Right lobe of liver (tissue), 6 donors: ENCODE results near the gene PNCK. TPM values are rescaled to one million over a fixed set of nuclear protein-coding genes. Genes with fewer than 3 reads are reported as not detected.

Experiments
- ATAC-seq, 4 donors: fragments of 200-7000 bp; cut with Tn5 transposase; one replicate each; pipeline ENCODE4 v1.9.1; 2020; ENCODE audit warnings: mild to moderate bottlenecking in 4 of 4, moderate library complexity in 4 of 4
- DNase-seq, 3 donors: peaks; one replicate each; pipeline ENCODE4 v3.0.0-alpha.2; 2020
- H3K27ac ChIP-seq, 3 donors: fragments of 200-600 bp; one replicate each; pipeline ENCODE4 v1.8.0; 2022
- H3K27me3 ChIP-seq, 2 donors: fragments of 200-600 bp; one replicate each; pipeline ENCODE4 v1.8.0; 2022
- H3K36me3 ChIP-seq, 4 donors: fragments of 200-600 bp; sonication (generic) in 1 of 4; one replicate each; pipeline versions ENCODE4 v1.5.1 to v1.8.0; 2017 to 2022; ENCODE audit warnings: control low read depth in 1 of 4
- H3K4me1 ChIP-seq, 4 donors: fragments of 200-600 bp; sonication (generic) in 1 of 4; one replicate each; pipeline versions ENCODE4 v1.5.1 to v1.8.0; 2017 to 2022; ENCODE audit warnings: control low read depth in 1 of 4
- H3K4me3 ChIP-seq, 3 donors: fragments of 200-600 bp; one replicate each; pipeline ENCODE4 v1.8.0; 2022
- H3K9me3 ChIP-seq, 4 donors: fragments of 200-600 bp; sonication (generic) in 1 of 4; one replicate each; pipeline versions ENCODE4 v1.5.1 to v1.8.0; 2017 to 2022; ENCODE audit warnings: control low read depth in 1 of 4
- POLR2A ChIP-seq: fragments of 450-650 bp; IDR thresholded peaks from one replicate; pipeline ENCODE4 v1.6.1; 2017; ENCODE audit warnings: antibody characterized with exemption, mild to moderate bottlenecking
- WGBS: methylation state at CpG from one replicate; pipeline ENCODE4 v1.1.6; 2018; ENCODE audit warnings: low coverage, low lambda C conversion rate; ENCODE audit not compliant: insufficient coverage; ENCODE audit errors: missing lambda C conversion rate; 5-methylcytosine and 5-hydroxymethylcytosine counted together
- intact Hi-C, 2 donors: fragments of 100-400 bp; cut with DNase I; formaldehyde crosslinking; loops; one replicate each; pipeline versions ENCODE4 v1.11.2 to v1.14.1; 2022
- total RNA-seq, 6 experiments: library from RNA; depleted of rRNA in 2 of 6; stranded (reverse); fragments of >200 nt in 2 of 6; fragmentation: NEBNext Ultra II Directional in 3 of 6; extraction: Animal tissue kit (Norgen Biotek cat#: 25700) in 3 of 6; gene quantifications; one replicate each; pipeline versions ENCODE4 v1.1.0 to v1.2.4, GENCODE V29; 2016 to 2023
- TF ChIP-seq, protein P1 (sequence below), 4 donors: fragments of 200-600 bp in 3 of 4; fragments of 450-650 bp in 1 of 4; IDR thresholded peaks; one replicate each; pipeline versions ENCODE4 v1.5.1 to v1.8.0; 2016 to 2022; ENCODE audit warnings: antibody characterized with exemption in 4 of 4, mild to moderate bottlenecking in 2 of 4
- donor health status: DM: no; HTN: yes; CAD: no.
- donor health status: DM: no; HTN: no; CAD: no.
- donor health status: DM: no; HTN: no; CAD: no.
- donor health status: DM: no; HTN: yes; CAD: no.
- donor health status: DM: no; HTN: yes; CAD: no.

Gene PNCK
- total RNA-seq, 6 experiments from 2014 or later, result 0.86 TPM; not detected in 5

- intact Hi-C loops, result no loop called here
- H3K36me3 ChIP-seq, result no peaks in the 10 kb centered on the region
- no peak overlapping the region for H3K4me3 ChIP-seq
- TF ChIP-seq, protein P1, sequence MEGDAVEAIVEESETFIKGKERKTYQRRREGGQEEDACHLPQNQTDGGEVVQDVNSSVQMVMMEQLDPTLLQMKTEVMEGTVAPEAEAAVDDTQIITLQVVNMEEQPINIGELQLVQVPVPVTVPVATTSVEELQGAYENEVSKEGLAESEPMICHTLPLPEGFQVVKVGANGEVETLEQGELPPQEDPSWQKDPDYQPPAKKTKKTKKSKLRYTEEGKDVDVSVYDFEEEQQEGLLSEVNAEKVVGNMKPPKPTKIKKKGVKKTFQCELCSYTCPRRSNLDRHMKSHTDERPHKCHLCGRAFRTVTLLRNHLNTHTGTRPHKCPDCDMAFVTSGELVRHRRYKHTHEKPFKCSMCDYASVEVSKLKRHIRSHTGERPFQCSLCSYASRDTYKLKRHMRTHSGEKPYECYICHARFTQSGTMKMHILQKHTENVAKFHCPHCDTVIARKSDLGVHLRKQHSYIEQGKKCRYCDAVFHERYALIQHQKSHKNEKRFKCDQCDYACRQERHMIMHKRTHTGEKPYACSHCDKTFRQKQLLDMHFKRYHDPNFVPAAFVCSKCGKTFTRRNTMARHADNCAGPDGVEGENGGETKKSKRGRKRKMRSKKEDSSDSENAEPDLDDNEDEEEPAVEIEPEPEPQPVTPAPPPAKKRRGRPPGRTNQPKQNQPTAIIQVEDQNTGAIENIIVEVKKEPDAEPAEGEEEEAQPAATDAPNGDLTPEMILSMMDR (IDR thresholded peaks at IDR 0.05), result no peak
- TF ChIP-seq POLR2A, result no peak
- WGBS, result 62% methylated on average over 3 of the region's 3 CpGs
- no peaks in the 10 kb centered on the region for H3K27me3 ChIP-seq
- H3K4me1 ChIP-seq, result no peaks in the 10 kb centered on the region
- DNase-seq (no peak), ATAC-seq (no peak)
- no peak overlapping the region for H3K27ac ChIP-seq
- H3K9me3 ChIP-seq, result no peaks in the 10 kb centered on the region
Observed at GRCh38 chrX:153659268-153659667, 14.3 kb downstream of the PNCK start.

DNA sequence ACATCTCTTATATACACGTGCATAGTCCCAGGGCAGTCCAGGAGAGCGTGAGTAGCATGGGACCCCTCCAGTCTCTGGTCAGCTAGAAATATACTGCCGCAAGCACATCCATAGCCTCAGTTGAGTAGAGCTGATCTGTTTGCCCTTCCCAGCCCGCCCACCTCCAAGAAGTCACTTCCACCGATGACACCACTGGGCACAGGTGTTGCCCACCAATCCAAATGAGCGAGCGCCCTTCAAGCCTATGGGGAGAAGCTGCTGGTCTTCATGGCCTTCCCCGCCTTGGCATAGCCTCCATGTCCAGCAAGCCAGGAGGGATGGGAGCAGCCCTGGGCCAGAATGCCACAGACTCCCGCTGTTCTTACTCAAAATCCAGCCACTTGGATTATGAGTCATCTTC lies 16.5 kb downstream of the PNCK start:
- Histone ChIP-seq H3K36me3 (no peaks in the 10 kb centered on the region), H3K9me3 (no peaks in the 10 kb centered on the region), H3K4me3 (no peak overlapping the region), H3K4me1 (no peaks in the 10 kb centered on the region), H3K27ac (no peak overlapping the region), H3K27me3 (no peaks in the 10 kb centered on the region)
- 60% methylated on average over 1 of the region's 9 CpGs for WGBS
- intact Hi-C loops, result no loop called here
- no peak for TF ChIP-seq POLR2A
- TF ChIP-seq, protein P1 (IDR thresholded peaks at IDR 0.05), result no peak
- no peak for ATAC-seq
- DNase-seq, result no peak

DNA sequence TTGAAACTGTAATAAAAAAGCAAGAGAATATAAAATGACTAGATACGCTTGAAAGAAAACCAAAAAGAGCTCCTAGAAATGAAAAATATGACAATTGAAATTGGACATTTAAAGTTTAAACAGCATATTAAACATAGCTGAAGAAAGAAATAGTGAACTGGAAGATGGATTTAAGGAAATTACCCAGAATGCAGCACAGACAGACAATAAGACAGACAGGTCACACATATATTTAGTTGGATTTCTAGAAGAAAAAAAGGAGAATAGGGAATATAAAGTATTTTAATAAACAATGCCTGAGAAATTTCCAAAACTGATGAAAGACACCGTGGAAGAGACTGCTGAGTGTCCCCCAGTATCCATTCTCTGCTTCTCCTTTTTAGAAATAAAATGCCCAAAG lies 20.1 kb downstream of the PNCK start:
- intact Hi-C loops, result no loop called here
- DNase-seq (no peak), ATAC-seq (no peak)
- Histone ChIP-seq H3K36me3 (no peaks in the 10 kb centered on the region), H3K27me3 (peaks cover 0 to 8% of the 10 kb centered on the region in 2 donors), H3K4me3 (no peak overlapping the region), H3K4me1 (no peaks in the 10 kb centered on the region), H3K27ac (no peak overlapping the region), H3K9me3 (no peaks in the 10 kb centered on the region)
- no peak for TF ChIP-seq POLR2A
- TF ChIP-seq, protein P1 (IDR thresholded peaks at IDR 0.05), result no peak
- whole genome bisulfite sequencing, result 70% methylated on average over 2 of the region's 2 CpGs

DNA sequence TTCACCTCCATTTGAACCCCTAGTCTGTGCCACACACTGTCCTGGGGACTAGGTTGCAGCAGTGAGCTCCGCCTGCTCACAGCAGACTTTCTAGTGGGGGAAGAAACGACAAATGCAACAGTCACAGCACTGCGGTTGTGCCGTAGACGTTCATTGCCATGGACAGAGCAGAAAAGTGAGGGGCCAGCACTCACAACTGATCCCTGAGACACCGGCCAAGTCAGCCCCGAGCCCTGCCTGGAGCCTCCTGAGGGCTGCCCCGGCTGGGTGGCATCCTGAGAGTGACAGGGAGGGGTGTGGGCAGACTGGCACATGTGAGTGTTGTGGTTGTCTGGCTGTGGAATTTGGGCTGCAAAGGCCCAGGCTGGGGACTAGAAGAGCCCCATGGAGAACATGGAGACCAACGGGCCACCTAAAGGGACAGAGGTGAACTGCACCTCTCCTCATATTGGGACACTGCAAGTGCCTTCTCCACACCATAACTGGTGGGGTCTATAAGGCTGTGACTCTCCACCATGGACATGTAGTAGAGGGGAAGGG lies 22.0 kb downstream of the PNCK start:
- WGBS, result 59% methylated on average over 3 of the region's 9 CpGs
- H3K4me1 ChIP-seq, result no peaks in the 10 kb centered on the region
- H3K27ac ChIP-seq, result no peak overlapping the region
- no peaks in the 10 kb centered on the region for H3K36me3 ChIP-seq
- TF ChIP-seq, protein P1 (IDR thresholded peaks at IDR 0.05), result peak; percentile 24 to 41 (median 30)
- TF ChIP-seq POLR2A, result no peak
- ATAC-seq, result peak; percentile 51 to 61 (median 56)
- no peaks in the 10 kb centered on the region for H3K9me3 ChIP-seq
- no peak overlapping the region for H3K4me3 ChIP-seq
- intact Hi-C loops, result no loop called here
- DNase-seq, result peak in 2 of 3 donors; percentile 18 to 34
- H3K27me3 ChIP-seq, result peaks cover 0 to 8% of the 10 kb centered on the region in 2 donors

- Histone ChIP-seq H3K9me3 (no peaks in the 10 kb centered on the region), H3K4me1 (no peaks in the 10 kb centered on the region), H3K27me3 (peaks cover 0 to 8% of the 10 kb centered on the region in 2 donors), H3K4me3 (no peak overlapping the region), H3K36me3 (no peaks in the 10 kb centered on the region), H3K27ac (no peak overlapping the region)
- intact Hi-C loops, result no loop called here
- ATAC-seq (no peak), DNase-seq (peak in 2 of 3 donors; percentile 21 to 31)
- TF ChIP-seq POLR2A, result no peak
- TF ChIP-seq, protein P1 (IDR thresholded peaks at IDR 0.05), result no peak
- 89% methylated on average over 5 of the region's 13 CpGs for WGBS
Observed at GRCh38 chrX:153650959-153651358, 22.7 kb downstream of the PNCK start.
